Measurements from ENCODE around the gene VHLL. TPM values are rescaled to one million over a fixed set of nuclear protein-coding genes. Genes with fewer than 3 reads are reported as not detected.

Gene VHLL
- total RNA-seq, 3 donors from 2014 or later = not detected

DNA sequence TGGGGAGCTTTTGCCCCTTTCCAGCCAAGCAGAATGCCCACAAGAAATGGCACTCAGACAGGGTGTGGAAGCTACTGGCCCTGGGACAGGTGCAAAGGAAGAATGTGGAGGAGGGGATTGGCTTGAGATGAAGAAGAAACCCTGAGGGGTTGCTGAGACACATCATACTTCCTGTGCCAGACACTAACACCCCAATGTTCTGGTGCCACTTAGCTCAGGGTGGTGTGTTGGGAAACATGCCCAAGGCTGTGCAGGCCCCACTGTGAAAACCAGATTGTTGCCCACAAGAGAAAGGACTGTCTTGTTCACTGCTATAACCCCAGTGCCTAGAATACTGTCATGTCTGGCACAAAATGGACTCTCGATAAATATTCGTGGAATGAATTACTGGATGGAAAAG is 41.4 kb downstream of the VHLL start:
- intact Hi-C loops (cut with DNase I, micrococcal nuclease) = no loop called here
- Histone ChIP-seq H3K4me3 (no peak overlapping the region), H3K4me1 (ENCODE audit: low read depth) (no peaks in the 10 kb centered on the region), H3K36me3 (ENCODE audit: low read depth) (peaks cover 23% of the 10 kb centered on the region), H3K9me3 (no peaks in the 10 kb centered on the region)
- ATAC-seq (no peak), DNase-seq (no peak)
- TF ChIP-seq CTCF (IDR thresholded peaks at IDR 0.05) = no peak

GRCh38 chr1:156253634-156254033 is 45.5 kb downstream of the VHLL start:
- ATAC-seq (no peak), DNase-seq (no peak)
- no peaks in the 10 kb centered on the region for H3K9me3 ChIP-seq
- no peak for TF ChIP-seq CTCF (IDR thresholded peaks at IDR 0.05)
- intact Hi-C loops (cut with DNase I, micrococcal nuclease) = no loop called here
- no peak overlapping the region for H3K4me3 ChIP-seq
- H3K36me3 ChIP-seq (ENCODE audit: low read depth) = peaks cover 4% of the 10 kb centered on the region
- no peaks in the 10 kb centered on the region for H3K4me1 ChIP-seq (ENCODE audit: low read depth)

DNA sequence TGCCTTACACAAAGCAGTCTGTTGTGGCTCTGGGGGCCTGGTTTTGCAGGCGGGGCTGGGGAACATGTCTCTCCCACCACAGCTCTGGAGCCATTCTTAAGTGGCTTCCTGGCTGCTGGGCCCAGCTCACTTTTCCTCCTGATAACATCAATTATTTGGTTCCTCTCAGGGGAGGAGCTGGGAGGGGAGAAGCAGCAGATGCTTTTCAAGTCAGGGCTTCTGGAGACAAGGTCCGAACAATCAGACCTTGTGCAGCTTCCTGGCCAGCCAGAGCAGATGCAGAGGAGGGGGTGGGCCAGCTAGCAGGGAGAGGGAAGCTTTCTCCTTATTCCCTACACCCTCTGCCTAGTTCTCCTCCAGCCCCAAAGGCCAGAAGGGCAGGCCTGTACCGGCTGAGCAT is 47.6 kb downstream of the VHLL start:
- Histone ChIP-seq H3K36me3 (ENCODE audit: low read depth) (peaks cover 4% of the 10 kb centered on the region), H3K4me1 (ENCODE audit: low read depth) (peaks cover 6% of the 10 kb centered on the region), H3K9me3 (no peaks in the 10 kb centered on the region), H3K4me3 (no peak overlapping the region)
- TF ChIP-seq CTCF (IDR thresholded peaks at IDR 0.05) = no peak
- DNase-seq (no peak), ATAC-seq (no peak)
- intact Hi-C loops (cut with DNase I, micrococcal nuclease) = no loop called here

DNA sequence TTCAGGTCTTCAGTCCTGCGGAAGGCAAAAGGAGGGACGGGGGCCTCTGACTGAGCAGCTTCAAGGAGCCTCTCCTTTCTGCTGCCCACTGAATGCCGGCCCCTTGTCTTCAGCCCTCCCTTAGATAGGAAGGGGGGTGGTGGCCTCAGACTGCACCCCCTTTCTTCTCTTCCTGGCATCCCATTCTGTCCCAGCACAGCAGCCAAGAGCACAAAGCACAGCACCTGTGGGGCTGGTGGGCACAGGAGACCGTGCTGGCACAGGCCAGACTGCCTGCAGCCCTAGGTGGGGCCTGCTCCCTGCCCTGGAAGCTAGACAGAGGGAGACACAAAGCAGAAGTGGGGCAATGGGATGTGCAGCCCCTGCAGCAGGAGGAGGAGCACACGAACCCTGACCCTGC is 49.5 kb downstream of the VHLL start:
- intact Hi-C loops (cut with DNase I, micrococcal nuclease) = no loop called here
- DNase-seq (no peak), ATAC-seq (no peak)
- Histone ChIP-seq H3K36me3 (ENCODE audit: low read depth) (peaks cover 4% of the 10 kb centered on the region), H3K4me3 (no peak overlapping the region), H3K9me3 (no peaks in the 10 kb centered on the region), H3K4me1 (ENCODE audit: low read depth) (peaks cover 16% of the 10 kb centered on the region)
- TF ChIP-seq CTCF (IDR thresholded peaks at IDR 0.05) = no peak

Other genes starting within 250 kb of the VHLL start
- gene UBQLN4, start 245.5 kb downstream of the VHLL start, total RNA-seq = 10 to 100 TPM; 23.7 to 36.9 (median 23.9) TPM
- 10 to 100 TPM; 49.8 to 73.4 (median 60.7) TPM for gene LAMTOR2, start 244.5 kb downstream of the VHLL start, total RNA-seq
- gene RAB25, start 238.1 kb downstream of the VHLL start, total RNA-seq = 100 to 1,000 TPM in 2 of 3 donors, 10 to 100 TPM in 1; 85.1 to 242 (median 158) TPM
- 1 to 10 TPM in 1 of 3 donors, under 1 TPM in 2; 0.32 to 2.5 (median 0.66) TPM for gene MEX3A, start 216.8 kb downstream of the VHLL start, total RNA-seq
- 100 to 1,000 TPM; 263 to 334 (median 308) TPM for gene LMNA, start 184.6 kb downstream of the VHLL start, total RNA-seq
- 1 to 10 TPM; 2.1 to 7.6 (median 5.5) TPM for gene SEMA4A, start 145.7 kb downstream of the VHLL start, total RNA-seq
- gene SLC25A44, start 105.2 kb downstream of the VHLL start, total RNA-seq = 10 to 100 TPM; 19.8 to 31.1 (median 24.8) TPM
- 10 to 100 TPM; 38.1 to 46.8 (median 43.6) TPM for gene PMF1, start 86.3 kb downstream of the VHLL start, total RNA-seq
- gene BGLAP, start 57.1 kb downstream of the VHLL start, total RNA-seq = 1 to 10 TPM; 1.4 to 4.6 (median 2.4) TPM
- gene PAQR6, start 51.3 kb downstream of the VHLL start, total RNA-seq = 1 to 10 TPM; 1.5 to 6.2 (median 1.9) TPM
- gene SMG5, start 16.5 kb downstream of the VHLL start, total RNA-seq = 10 to 100 TPM; 72.9 to 89.5 (median 81.1) TPM
- gene TMEM79, start 15.0 kb downstream of the VHLL start, total RNA-seq = 1 to 10 TPM; 3.9 to 6.0 (median 4.1) TPM
- 10 to 100 TPM; 33.0 to 50.1 (median 35.3) TPM for gene GLMP, start 3.6 kb downstream of the VHLL start, total RNA-seq
- gene CCT3, start 39.0 kb upstream of the VHLL start, total RNA-seq = 100 to 1,000 TPM; 117 to 157 (median 133) TPM
- gene TSACC, start 39.2 kb upstream of the VHLL start, total RNA-seq = under 1 TPM in 1 of 3 donors, not detected in 2; 0.87 TPM
- gene RHBG, start 69.9 kb upstream of the VHLL start, total RNA-seq = not detected
- 100 to 1,000 TPM in 1 of 3 donors, 10 to 100 TPM in 2; 56.8 to 103 (median 61.9) TPM for gene MEF2D, start 201.5 kb upstream of the VHLL start, total RNA-seq

Data from mucosa of descending colon (tissue), 3 donors.